Left ventricle myocardium inferior (tissue), 1 donor: ENCODE results near the gene MACROD2. TPM values are rescaled to one million over a fixed set of nuclear protein-coding genes. Genes with fewer than 3 reads are reported as not detected.

Experiments
- DNase-seq: peaks from one replicate; pipeline ENCODE4 v3.0.0-alpha.2; 2020
- H3K27ac ChIP-seq: fragments of 200-600 bp; replicated peaks from 2 replicates; pipeline ENCODE4 v1.8.0; 2021
- H3K27me3 ChIP-seq: fragments of 200-600 bp; 2 replicates; pipeline ENCODE4 v1.8.0; 2021; ENCODE audit warnings: low read depth
- H3K36me3 ChIP-seq: fragments of 200-600 bp; 2 replicates; pipeline ENCODE4 v1.8.0; 2021
- H3K4me1 ChIP-seq: fragments of 200-600 bp; 2 replicates; pipeline ENCODE4 v1.8.0; 2021
- H3K4me3 ChIP-seq: fragments of 200-600 bp; 2 replicates; pipeline ENCODE4 v1.8.0; 2021; ENCODE audit warnings: mild to moderate bottlenecking, moderate library complexity
- H3K9me3 ChIP-seq: fragments of 200-600 bp; replicated peaks from 2 replicates; pipeline ENCODE4 v1.8.0; 2021
- CTCF ChIP-seq: fragments of 200-600 bp; IDR thresholded peaks from 2 replicates; pipeline ENCODE4 v1.8.0; 2021; ENCODE audit warnings: antibody characterized with exemption, mild to moderate bottlenecking, borderline replicate concordance
- intact Hi-C: fragments of 100-400 bp; cut with micrococcal nuclease; formaldehyde crosslinking; loops from one replicate; pipeline ENCODE4 v1.11.0; 2022
- total RNA-seq: library from RNA; stranded (reverse); fragmentation: NEBNext Ultra II Directional; extraction: Animal tissue kit (Norgen Biotek cat#: 25700); gene quantifications from one replicate; pipeline ENCODE4 v1.2.1, GENCODE V29; 2021
- donor health status: DM: no; HTN: yes; CAD: no; lungs with severe emphysema.

The MACROD2 gene
- total RNA-seq, 1 donor from 2014 or later = 3.6 TPM

- Histone ChIP-seq H3K27me3 (no peaks in the 10 kb centered on the region), H3K4me3 (no peak overlapping the region), H3K9me3 (peaks cover 16% of the 10 kb centered on the region), H3K36me3 (no peaks in the 10 kb centered on the region), H3K27ac (no peak overlapping the region), H3K4me1 (no peaks in the 10 kb centered on the region)
- DNase-seq = no peak
- intact Hi-C loops = no loop called here
- no peak for TF ChIP-seq CTCF
Measured at GRCh38 chr20:15889514-15890256, 1894.4 kb downstream of the MACROD2 start.

- H3K27ac ChIP-seq = no peak overlapping the region
- H3K36me3 ChIP-seq = no peaks in the 10 kb centered on the region
- no peaks in the 10 kb centered on the region for H3K4me1 ChIP-seq
- intact Hi-C loops = no loop called here
- no peak overlapping the region for H3K4me3 ChIP-seq
- no peak for DNase-seq
- peaks cover 16% of the 10 kb centered on the region for H3K9me3 ChIP-seq
- TF ChIP-seq CTCF = no peak
- no peaks in the 10 kb centered on the region for H3K27me3 ChIP-seq
Measured at GRCh38 chr20:15890407-15890982, 1895.2 kb downstream of the MACROD2 start.

GRCh38 chr20:15895126-15895525 is 1899.8 kb downstream of the MACROD2 start:
- Histone ChIP-seq H3K4me1 (no peaks in the 10 kb centered on the region), H3K4me3 (no peak overlapping the region), H3K36me3 (no peaks in the 10 kb centered on the region), H3K27me3 (peaks cover 4% of the 10 kb centered on the region), H3K27ac (no peak overlapping the region), H3K9me3 (no peaks in the 10 kb centered on the region)
- intact Hi-C loops = no loop called here
- no peak for TF ChIP-seq CTCF
- no peak for DNase-seq

- no peak for DNase-seq
- Histone ChIP-seq H3K4me3 (no peak overlapping the region), H3K4me1 (no peaks in the 10 kb centered on the region), H3K27me3 (peaks cover 4% of the 10 kb centered on the region), H3K36me3 (no peaks in the 10 kb centered on the region), H3K27ac (no peak overlapping the region), H3K9me3 (no peaks in the 10 kb centered on the region)
- intact Hi-C loops = no loop called here
- no peak for TF ChIP-seq CTCF
Measured at GRCh38 chr20:15895560-15896084, 1900.3 kb downstream of the MACROD2 start.

- no peaks in the 10 kb centered on the region for H3K4me1 ChIP-seq
- no peaks in the 10 kb centered on the region for H3K9me3 ChIP-seq
- intact Hi-C loops = no loop called here
- no peak overlapping the region for H3K4me3 ChIP-seq
- no peaks in the 10 kb centered on the region for H3K36me3 ChIP-seq
- H3K27ac ChIP-seq = no peak overlapping the region
- H3K27me3 ChIP-seq = peaks cover 4% of the 10 kb centered on the region
- no peak for DNase-seq
- TF ChIP-seq CTCF = no peak
Measured at GRCh38 chr20:15899967-15900366, 1904.7 kb downstream of the MACROD2 start.
